Measurements from ENCODE around the gene IGLL5.

IGLL5 gene

GRCh38 chr22:22910272-22911240, 22.9 kb downstream of the IGLL5 start:
- no peaks in the 10 kb centered on the region for H3K79me2 ChIP-seq (ENCODE audit: low read length)
- H2AFZ ChIP-seq (ENCODE audit: low read length): no peak overlapping the region
- no peak overlapping the region for H3K27ac ChIP-seq (ENCODE audit: low read length)
- H3K4me1 ChIP-seq (ENCODE audit: low read length): peaks cover 8% of the 10 kb centered on the region; the same call in 1 of the 2 replicates
- H3K9me3 ChIP-seq (replicated peaks; ENCODE audit: insufficient read depth, low read length): no peaks in the 10 kb centered on the region
- TF ChIP-seq EZH2 (optimal IDR thresholded peaks at IDR 0.05; ENCODE audit: low read depth, low read length) (no peak), EZH2phosphoT487 (IDR thresholded peaks at IDR 0.05; ENCODE audit: low read length) (no peak), CTCF (IDR thresholded peaks at IDR 0.05; ENCODE audit: low read length) (no peak)
- H3K9me2 ChIP-seq (replicated peaks; ENCODE audit: insufficient read depth, low read length): no peaks in the 10 kb centered on the region
- H3F3A ChIP-seq (ENCODE audit: insufficient read depth, low read length): no peaks in the 10 kb centered on the region
- H3K4me2 ChIP-seq (ENCODE audit: low read depth, low read length): no peak overlapping the region
- no peak for DNase-seq
- H3K27me3 ChIP-seq (replicated peaks; ENCODE audit: insufficient read depth, low read length): no peaks in the 10 kb centered on the region
- no peaks in the 10 kb centered on the region for H4K20me1 ChIP-seq (ENCODE audit: insufficient read depth, low read length)
- no peaks in the 10 kb centered on the region for H3K36me3 ChIP-seq (replicated peaks; ENCODE audit: insufficient read depth, low read length)
- H3K9ac ChIP-seq (ENCODE audit: low read length): no peak overlapping the region
- H3K4me3 ChIP-seq (ENCODE audit: low read length): no peak overlapping the region

GRCh38 chr22:22911327-22912134, 23.9 kb downstream of the IGLL5 start:
- Histone ChIP-seq H3K4me1 (ENCODE audit: low read length) (peaks cover 8% of the 10 kb centered on the region; the same call in 1 of the 2 replicates), H4K20me1 (ENCODE audit: insufficient read depth, low read length) (no peaks in the 10 kb centered on the region), H3K36me3 (replicated peaks; ENCODE audit: insufficient read depth, low read length) (no peaks in the 10 kb centered on the region), H2AFZ (ENCODE audit: low read length) (no peak overlapping the region), H3K9me2 (replicated peaks; ENCODE audit: insufficient read depth, low read length) (no peaks in the 10 kb centered on the region), H3K9ac (ENCODE audit: low read length) (no peak overlapping the region), H3K79me2 (ENCODE audit: low read length) (no peaks in the 10 kb centered on the region), H3K4me3 (ENCODE audit: low read length) (no peak overlapping the region), H3K9me3 (replicated peaks; ENCODE audit: insufficient read depth, low read length) (no peaks in the 10 kb centered on the region), H3K27me3 (replicated peaks; ENCODE audit: insufficient read depth, low read length) (no peaks in the 10 kb centered on the region), H3F3A (ENCODE audit: insufficient read depth, low read length) (no peaks in the 10 kb centered on the region), H3K4me2 (ENCODE audit: low read depth, low read length) (no peak overlapping the region), H3K27ac (ENCODE audit: low read length) (no peak overlapping the region)
- TF ChIP-seq EZH2 (optimal IDR thresholded peaks at IDR 0.05; ENCODE audit: low read depth, low read length): no peak
- TF ChIP-seq EZH2phosphoT487 (IDR thresholded peaks at IDR 0.05; ENCODE audit: low read length): no peak
- TF ChIP-seq CTCF (IDR thresholded peaks at IDR 0.05; ENCODE audit: low read length): no peak
- no peak for DNase-seq

- Histone ChIP-seq H2AFZ (ENCODE audit: low read length) (no peak overlapping the region), H3F3A (ENCODE audit: insufficient read depth, low read length) (no peaks in the 10 kb centered on the region), H3K36me3 (replicated peaks; ENCODE audit: insufficient read depth, low read length) (no peaks in the 10 kb centered on the region), H3K9me3 (replicated peaks; ENCODE audit: insufficient read depth, low read length) (no peaks in the 10 kb centered on the region), H3K4me2 (ENCODE audit: low read depth, low read length) (no peak overlapping the region), H3K27me3 (replicated peaks; ENCODE audit: insufficient read depth, low read length) (no peaks in the 10 kb centered on the region), H3K9me2 (replicated peaks; ENCODE audit: insufficient read depth, low read length) (no peaks in the 10 kb centered on the region), H3K9ac (ENCODE audit: low read length) (no peak overlapping the region), H3K4me1 (ENCODE audit: low read length) (peaks cover 8% of the 10 kb centered on the region; the same call in 1 of the 2 replicates), H4K20me1 (ENCODE audit: insufficient read depth, low read length) (no peaks in the 10 kb centered on the region), H3K27ac (ENCODE audit: low read length) (no peak overlapping the region), H3K4me3 (ENCODE audit: low read length) (no peak overlapping the region), H3K79me2 (ENCODE audit: low read length) (no peaks in the 10 kb centered on the region)
- no peak for TF ChIP-seq CTCF (IDR thresholded peaks at IDR 0.05; ENCODE audit: low read length)
- TF ChIP-seq EZH2phosphoT487 (IDR thresholded peaks at IDR 0.05; ENCODE audit: low read length): no peak
- no peak for TF ChIP-seq EZH2 (optimal IDR thresholded peaks at IDR 0.05; ENCODE audit: low read depth, low read length)
- DNase-seq: no peak
These were observed 24.7 kb downstream of the IGLL5 start for GRCh38 chr22:22912135-22912987.
